Activated CD4-positive, alpha-beta T cell treated with anti-CD3 and anti-CD28 coated beads for 1 hour (primary cell): ENCODE data around the gene CTSD.
"Not testable (repeated sequence)": the region's sequence is repeated elsewhere in the genome, so short reads cannot be mapped to it uniquely, and the experiment has no call there.

Source experiments
- DNase-seq: peaks from one replicate; pipeline ENCODE4 v3.0.0-alpha.2; 2020

The CTSD gene

GRCh38 chr11:1782031-1782590, 18.4 kb upstream of the CTSD start:
- no peak for DNase-seq

- no peak for DNase-seq
Observed at GRCh38 chr11:1781593-1781975, 17.9 kb upstream of the CTSD start.

- no peak for DNase-seq
Observed at GRCh38 chr11:1780700-1781592, 17.2 kb upstream of the CTSD start.

GRCh38 chr11:1779806-1780699, 16.3 kb upstream of the CTSD start:
- DNase-seq: no peak

- DNase-seq: no peak
Observed at GRCh38 chr11:1779034-1779805, 15.5 kb upstream of the CTSD start.

- DNase-seq: no peak
Observed at GRCh38 chr11:1778141-1778911, 14.6 kb upstream of the CTSD start.

GRCh38 chr11:1777737-1778136, 14.0 kb upstream of the CTSD start:
- no peak for DNase-seq

GRCh38 chr11:1776944-1777715, 13.4 kb upstream of the CTSD start:
- DNase-seq: no peak

GRCh38 chr11:1776331-1776851, 12.7 kb upstream of the CTSD start:
- DNase-seq: no peak

GRCh38 chr11:1774886-1775285, 11.2 kb upstream of the CTSD start:
- DNase-seq: no peak

GRCh38 chr11:1773994-1774550, 10.3 kb upstream of the CTSD start:
- DNase-seq: no peak

- DNase-seq: no peak
Observed at GRCh38 chr11:1773131-1773993, 9.6 kb upstream of the CTSD start.

GRCh38 chr11:1772270-1773130, 8.8 kb upstream of the CTSD start:
- no peak for DNase-seq

- no peak for DNase-seq
Observed at GRCh38 chr11:1771700-1772099, 8.0 kb upstream of the CTSD start.

- no peak for DNase-seq
Observed at GRCh38 chr11:1771273-1771672, 7.5 kb upstream of the CTSD start.

- no peak for DNase-seq
Observed at GRCh38 chr11:1770528-1770927, 6.8 kb upstream of the CTSD start.

- DNase-seq: no peak
Observed at GRCh38 chr11:1770061-1770460, 6.3 kb upstream of the CTSD start.

- not testable (repeated sequence) for DNase-seq
Observed at GRCh38 chr11:1769304-1769936, 5.7 kb upstream of the CTSD start.
